Activated naive CD4-positive, alpha-beta T cell (primary cell): ENCODE results near the gene NOS1AP.

Source experiments
- DNase-seq, 4 experiments: peaks; one replicate each; lab custom pipeline; 2025; lab: John Stamatoyannopoulos, UW

Gene NOS1AP

GRCh38 chr1:162253790-162254189, 184.3 kb downstream of the NOS1AP start:
- no peak for DNase-seq

GRCh38 chr1:162256287-162256686, 186.8 kb downstream of the NOS1AP start:
- no peak for DNase-seq

DNA sequence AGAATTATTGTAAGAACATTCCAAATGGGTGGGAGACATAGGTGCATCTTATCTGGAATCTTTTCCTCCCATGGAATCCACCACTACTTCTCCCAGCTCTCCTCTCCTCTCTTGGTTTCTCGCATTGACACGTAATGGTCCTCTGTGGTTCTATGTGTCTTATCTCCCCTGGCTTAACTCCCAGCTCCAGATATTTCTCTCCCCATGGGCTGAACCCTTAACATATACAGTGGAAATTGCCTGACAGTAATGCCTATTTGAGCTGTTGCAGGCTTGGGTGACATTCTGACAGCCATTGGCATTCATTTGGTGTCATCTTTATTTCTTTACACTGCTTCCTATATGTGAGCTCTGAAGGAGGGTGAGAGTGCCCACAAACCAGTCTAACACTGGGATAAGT, 188.9 kb downstream of the NOS1AP start:
- DNase-seq: no peak

GRCh38 chr1:162259894-162260455, 190.5 kb downstream of the NOS1AP start:
- no peak for DNase-seq

GRCh38 chr1:162264108-162264507, 194.6 kb downstream of the NOS1AP start:
- DNase-seq: no peak

DNA sequence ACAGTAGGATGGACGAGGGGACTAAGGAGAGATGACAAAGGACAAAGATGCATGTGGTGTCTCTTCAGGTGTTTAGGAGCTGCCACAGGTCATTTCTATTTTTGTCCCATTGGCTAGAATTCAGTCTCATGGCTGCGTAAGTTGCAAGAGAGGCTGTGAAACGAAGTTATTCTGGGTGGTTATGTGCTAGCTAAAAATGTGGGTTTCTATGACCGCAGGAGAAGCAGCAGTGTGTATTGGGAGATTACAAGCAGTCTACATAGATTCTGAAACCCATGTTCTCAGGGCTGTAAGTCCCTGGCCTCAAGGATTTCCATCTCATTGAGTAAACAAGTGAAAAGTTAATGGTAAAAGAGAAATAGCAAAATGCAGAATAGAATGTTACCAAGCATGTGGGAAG, 196.5 kb downstream of the NOS1AP start:
- DNase-seq: no peak

DNA sequence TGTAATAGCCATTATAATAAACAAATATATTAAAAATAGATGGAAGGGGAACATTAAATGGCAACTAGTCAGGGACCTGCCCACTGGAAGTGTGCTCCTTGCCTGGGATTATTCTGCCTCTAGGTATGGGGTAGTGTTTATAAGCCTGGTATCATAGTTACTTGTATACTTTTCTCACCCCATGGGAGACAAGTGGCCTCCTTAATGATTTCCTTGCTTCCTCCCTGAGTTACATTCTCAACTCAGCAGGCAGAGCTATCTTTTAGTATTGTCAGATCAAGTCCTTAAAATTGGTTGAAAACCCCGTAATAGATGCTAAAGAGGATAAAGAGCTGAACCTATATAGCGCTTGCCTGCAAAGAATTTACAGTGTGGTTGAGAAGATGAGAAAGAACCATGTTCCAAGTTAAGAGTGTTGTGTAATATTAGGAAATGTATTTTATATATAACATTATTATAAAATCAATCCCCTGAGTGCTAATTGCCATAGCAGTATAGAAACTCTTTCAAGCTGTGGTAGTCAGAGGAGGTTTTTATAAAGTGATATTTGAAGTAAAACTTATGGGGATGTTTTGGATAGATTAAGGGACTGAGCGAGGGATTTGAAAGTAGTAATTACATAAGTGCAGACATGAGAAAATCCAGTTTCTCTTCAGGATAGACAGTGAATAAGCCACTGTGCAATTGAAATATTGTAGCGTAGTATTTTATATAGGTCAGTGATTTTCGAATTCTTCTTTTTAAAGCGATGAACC, 200.7 kb downstream of the NOS1AP start:
- DNase-seq: no peak

DNA sequence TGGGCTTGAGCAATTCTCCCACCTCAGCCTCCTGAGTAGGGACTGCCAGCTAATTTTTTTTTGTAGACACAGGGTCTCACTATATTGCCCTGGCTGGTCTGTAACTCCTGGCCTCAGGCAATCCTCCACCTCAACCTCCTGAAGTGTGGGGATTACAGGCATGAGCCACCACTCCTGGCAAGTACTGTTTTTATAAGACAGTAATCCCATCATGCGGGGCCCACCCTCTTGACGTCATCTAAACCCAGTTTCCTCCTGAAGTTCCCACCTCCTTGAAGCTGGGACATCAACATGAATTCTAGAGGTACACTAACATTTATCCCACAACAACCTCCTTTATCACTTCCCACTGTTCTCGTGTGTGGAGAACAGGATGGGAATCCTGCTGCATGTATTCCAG, 202.5 kb downstream of the NOS1AP start:
- no peak for DNase-seq

DNA sequence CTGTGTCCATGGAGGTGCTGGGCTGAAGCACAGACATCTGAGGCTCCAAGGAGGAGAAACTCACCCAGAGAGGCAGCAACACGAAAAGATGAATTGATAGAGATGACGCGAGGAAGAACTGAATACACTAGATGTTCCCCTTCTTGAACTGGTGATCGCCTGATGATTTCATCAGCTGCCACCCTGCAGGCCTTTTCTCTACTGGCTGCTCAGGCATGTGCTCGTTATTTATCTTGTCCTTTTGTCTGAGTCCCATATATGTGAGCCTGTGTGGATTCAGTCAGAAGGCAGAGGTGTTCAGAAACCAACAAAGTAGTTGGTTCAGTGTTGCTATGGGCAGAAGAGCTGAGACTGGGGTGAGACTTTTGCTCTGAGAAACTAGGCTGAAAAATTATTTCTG, 202.9 kb downstream of the NOS1AP start:
- no peak for DNase-seq

GRCh38 chr1:162275622-162276175, 206.2 kb downstream of the NOS1AP start:
- DNase-seq: no peak

GRCh38 chr1:162276493-162276892, 207.0 kb downstream of the NOS1AP start:
- no peak for DNase-seq

DNA sequence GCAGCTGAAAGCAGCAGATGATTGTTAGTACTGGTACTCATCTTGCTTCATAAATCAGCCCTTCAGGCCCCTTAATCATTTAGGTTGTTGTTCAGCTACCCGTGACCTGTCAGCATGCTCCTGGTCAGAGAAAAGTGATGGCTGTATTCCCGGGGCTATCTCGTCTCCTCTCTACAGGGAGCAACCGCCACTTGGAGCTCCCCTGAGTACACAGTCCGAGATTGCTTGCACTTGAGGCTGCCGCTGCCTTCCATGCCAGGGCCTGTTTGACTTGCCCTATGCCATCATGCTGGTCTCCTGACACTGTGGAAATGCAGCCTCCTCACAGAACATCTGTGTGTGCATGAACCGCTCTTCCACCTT, 209.6 kb downstream of the NOS1AP start:
- DNase-seq: no peak

DNA sequence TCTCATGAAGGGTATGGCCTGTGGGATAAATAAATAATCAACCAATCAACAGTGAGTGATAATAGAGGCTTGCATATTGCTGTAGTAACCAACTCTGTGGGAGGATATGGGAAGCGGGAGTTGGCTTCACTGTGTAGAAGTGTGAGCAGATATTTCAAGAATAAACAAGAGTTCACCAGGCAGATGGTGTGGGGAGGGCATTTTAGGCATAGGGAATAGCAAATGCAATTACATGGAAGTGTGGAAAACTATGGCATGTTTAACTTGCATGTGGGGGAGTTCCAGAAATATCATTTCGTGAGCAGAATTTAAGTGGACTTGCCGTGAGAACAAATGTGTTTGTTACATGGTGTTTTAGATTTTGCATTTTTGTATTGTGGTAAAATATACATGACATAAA, 211.9 kb downstream of the NOS1AP start:
- DNase-seq: no peak

DNA sequence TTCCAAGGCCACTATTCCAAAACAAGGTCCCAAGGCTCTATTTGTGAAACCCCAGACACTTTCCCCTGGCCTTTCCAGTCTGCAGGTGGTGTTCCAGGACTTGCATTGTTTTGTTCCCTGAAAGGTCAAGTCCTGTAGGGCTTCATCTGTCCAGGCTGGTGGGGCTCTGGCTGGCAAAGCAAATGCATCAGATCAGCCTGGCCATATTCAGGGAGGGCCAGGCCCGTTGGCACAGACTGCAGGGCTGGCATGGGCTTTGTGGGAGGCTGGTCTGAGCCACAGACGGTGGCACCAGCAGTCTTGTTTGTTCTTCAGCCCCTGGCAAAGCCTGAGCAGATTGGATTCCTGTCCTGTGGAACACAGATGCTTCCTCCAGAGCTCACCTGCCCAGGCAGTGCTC, 214.2 kb downstream of the NOS1AP start:
- DNase-seq: no peak

DNA sequence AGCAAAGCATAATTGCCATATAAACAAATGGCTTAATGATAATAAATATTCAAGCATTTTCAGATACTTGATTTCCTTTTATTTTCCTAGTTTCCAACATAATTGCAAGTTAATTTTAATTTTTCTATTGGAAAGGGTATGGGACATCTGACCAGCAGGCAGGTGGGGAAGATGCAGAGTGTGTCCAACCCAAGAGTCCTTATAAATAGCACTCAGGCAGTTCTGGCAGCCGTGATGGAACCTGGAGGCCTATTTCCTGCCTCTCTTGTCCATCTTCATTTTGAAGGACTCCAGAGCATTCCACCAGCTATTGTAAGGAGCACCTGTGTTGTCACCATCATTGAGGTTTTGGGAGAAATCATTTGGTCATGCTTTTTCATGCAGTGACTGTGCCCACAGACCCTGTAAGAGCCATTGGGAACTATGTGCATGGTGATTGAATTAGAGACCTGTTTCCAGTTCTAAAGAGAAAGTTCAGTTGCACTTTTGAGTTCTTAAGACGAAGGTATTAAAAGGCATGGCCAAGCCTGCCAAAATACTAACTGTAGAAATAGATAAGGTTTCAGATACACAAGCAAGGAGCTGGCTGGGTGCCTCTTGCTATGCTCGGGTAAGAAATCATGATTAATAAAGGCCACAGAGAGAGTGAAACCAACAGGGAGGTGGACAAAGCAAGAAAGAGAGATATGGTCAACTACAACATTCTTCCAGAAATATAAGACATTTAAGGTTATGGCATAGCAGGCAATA, 214.9 kb downstream of the NOS1AP start:
- DNase-seq: no peak

- DNase-seq: no peak
These were observed 215.7 kb downstream of the NOS1AP start for GRCh38 chr1:162285149-162285561.

- DNase-seq: no peak
These were observed 221.5 kb downstream of the NOS1AP start for GRCh38 chr1:162291000-162291399.

DNA sequence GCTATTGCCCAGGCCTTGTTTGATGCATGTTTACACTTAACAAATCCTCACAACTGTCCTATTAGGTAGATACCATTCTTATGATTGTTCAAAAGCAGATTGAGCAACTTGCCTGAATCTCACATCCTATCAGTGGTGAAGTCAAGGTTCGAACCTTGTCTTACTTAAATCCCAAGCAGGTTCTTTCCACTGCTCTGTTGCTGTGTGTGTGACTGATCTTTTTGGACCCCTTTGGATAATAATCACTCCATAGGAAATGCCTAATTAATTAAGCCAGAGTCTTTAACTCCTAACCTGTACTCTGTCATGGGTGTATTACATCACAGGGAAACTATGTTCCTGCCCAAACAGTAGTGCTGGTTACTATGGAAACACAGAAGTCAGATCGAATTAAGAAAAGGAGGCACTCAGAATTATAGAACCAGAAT, 222.9 kb downstream of the NOS1AP start:
- no peak for DNase-seq

GRCh38 chr1:162293073-162293692, 223.7 kb downstream of the NOS1AP start:
- DNase-seq: no peak

GRCh38 chr1:162294015-162294414, 224.5 kb downstream of the NOS1AP start:
- no peak for DNase-seq

GRCh38 chr1:162297208-162297607, 227.7 kb downstream of the NOS1AP start:
- DNase-seq: no peak

DNA sequence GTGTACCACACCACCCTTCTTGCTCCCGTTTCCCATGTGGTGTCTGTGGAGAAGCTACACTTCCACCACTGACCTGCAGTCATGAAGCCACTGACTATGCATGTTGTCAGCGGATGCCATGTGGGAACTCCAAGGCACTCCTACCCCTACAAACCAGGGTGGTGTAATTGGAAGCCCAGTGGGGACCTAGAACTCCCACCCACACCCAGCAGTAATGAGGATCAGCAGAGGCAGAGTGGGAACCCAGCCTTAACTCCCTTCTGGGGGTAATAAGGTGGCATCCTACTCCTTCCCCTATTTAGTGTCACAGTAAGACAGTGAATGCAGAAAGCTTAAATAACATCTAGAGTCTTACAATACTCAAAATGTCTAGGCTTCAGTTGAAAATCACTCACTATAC, 228.8 kb downstream of the NOS1AP start:
- DNase-seq: no peak

- no peak for DNase-seq
These were observed 229.5 kb downstream of the NOS1AP start for GRCh38 chr1:162299018-162299417.
